ENCODE results near the gene CYB5RL. TPM values are rescaled to one million over a fixed set of nuclear protein-coding genes. Genes with fewer than 3 reads are reported as not detected.

The CYB5RL gene
- total and polyA plus RNA-seq, 8 donors = 1.2 to 10.7 (median 2.9) TPM

DNA sequence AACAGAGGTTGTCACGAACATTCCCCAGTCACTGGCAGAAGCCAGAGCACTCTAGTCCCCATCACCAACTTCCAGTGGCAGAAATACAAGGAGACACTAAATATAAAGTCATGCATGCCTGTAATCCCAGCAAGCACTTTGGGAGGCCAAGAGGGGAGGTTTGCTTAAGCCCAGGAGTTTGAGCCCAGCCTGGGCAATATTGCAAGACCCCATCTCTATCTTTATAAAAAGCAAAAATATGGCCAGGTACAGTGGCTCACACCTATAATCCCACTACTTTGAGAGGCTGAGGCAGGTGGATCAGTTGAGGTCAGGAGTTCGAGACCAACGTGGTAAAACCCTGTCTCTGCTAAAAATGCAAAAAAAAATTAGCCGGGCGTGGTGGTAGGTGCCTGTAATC, 6.4 kb downstream of the CYB5RL start:
- intact Hi-C loops (cut with DNase I; ENCODE audit: low total_unique reads) = no loop called here
- Histone ChIP-seq H3K27ac (no peak overlapping the region), H3K9me3 (no peaks in the 10 kb centered on the region), H3K36me3 (peaks cover 17 to 77% (median 76%) of the 10 kb centered on the region in 4 donors), H3K4me1 (no peaks in the 10 kb centered on the region), H3K4me3 (no peak overlapping the region), H3K27me3 (no peaks in the 10 kb centered on the region)
- 91 to 94% (median 92%) methylated on average over 5 of the region's 5 CpGs for WGBS, 5 donors
- TF ChIP-seq, protein P1, sequence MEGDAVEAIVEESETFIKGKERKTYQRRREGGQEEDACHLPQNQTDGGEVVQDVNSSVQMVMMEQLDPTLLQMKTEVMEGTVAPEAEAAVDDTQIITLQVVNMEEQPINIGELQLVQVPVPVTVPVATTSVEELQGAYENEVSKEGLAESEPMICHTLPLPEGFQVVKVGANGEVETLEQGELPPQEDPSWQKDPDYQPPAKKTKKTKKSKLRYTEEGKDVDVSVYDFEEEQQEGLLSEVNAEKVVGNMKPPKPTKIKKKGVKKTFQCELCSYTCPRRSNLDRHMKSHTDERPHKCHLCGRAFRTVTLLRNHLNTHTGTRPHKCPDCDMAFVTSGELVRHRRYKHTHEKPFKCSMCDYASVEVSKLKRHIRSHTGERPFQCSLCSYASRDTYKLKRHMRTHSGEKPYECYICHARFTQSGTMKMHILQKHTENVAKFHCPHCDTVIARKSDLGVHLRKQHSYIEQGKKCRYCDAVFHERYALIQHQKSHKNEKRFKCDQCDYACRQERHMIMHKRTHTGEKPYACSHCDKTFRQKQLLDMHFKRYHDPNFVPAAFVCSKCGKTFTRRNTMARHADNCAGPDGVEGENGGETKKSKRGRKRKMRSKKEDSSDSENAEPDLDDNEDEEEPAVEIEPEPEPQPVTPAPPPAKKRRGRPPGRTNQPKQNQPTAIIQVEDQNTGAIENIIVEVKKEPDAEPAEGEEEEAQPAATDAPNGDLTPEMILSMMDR (IDR thresholded peaks at IDR 0.05) = no peak
- TF ChIP-seq EP300 (IDR thresholded peaks at IDR 0.05) (no peak), POLR2A (IDR thresholded peaks at IDR 0.05) (no peak), POLR2AphosphoS5 (IDR thresholded peaks at IDR 0.05) (no peak)
- DNase-seq = no peak

DNA sequence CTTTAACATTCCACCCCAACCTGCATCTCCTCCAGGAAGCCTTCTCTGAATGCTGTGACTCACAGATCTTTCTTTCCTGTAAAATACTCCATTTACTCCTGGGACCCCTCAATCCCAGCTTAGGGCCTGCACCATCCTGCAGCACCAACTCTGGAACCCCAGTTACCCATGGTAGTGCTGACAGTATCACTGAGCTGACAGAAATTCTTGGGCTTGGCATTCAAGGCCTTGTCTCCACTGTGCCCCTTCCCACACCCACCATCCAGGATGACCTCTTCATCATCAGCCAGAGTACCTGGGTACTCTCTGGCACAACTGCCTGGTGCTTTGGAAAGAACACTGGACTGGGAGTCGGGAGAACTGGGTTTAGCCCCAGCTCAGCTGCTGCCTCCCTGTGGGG, 8.3 kb downstream of the CYB5RL start:
- H3K4me3 ChIP-seq = no peak overlapping the region
- no peaks in the 10 kb centered on the region for H3K27me3 ChIP-seq
- intact Hi-C loops (cut with DNase I; ENCODE audit: low total_unique reads) = no loop called here
- no peaks in the 10 kb centered on the region for H3K9me3 ChIP-seq
- no peaks in the 10 kb centered on the region for H3K4me1 ChIP-seq
- TF ChIP-seq POLR2A (IDR thresholded peaks at IDR 0.05) (no peak), EP300 (IDR thresholded peaks at IDR 0.05) (no peak), POLR2AphosphoS5 (IDR thresholded peaks at IDR 0.05) (no peak)
- TF ChIP-seq, protein P1 (IDR thresholded peaks at IDR 0.05) = no peak
- 0 to 100% (median 100%) methylated on average over 1 of the region's 1 CpG for WGBS, 5 donors
- no peak overlapping the region for H3K27ac ChIP-seq
- no peak for DNase-seq
- peaks cover 17 to 95% (median 94%) of the 10 kb centered on the region in 4 donors for H3K36me3 ChIP-seq

DNA sequence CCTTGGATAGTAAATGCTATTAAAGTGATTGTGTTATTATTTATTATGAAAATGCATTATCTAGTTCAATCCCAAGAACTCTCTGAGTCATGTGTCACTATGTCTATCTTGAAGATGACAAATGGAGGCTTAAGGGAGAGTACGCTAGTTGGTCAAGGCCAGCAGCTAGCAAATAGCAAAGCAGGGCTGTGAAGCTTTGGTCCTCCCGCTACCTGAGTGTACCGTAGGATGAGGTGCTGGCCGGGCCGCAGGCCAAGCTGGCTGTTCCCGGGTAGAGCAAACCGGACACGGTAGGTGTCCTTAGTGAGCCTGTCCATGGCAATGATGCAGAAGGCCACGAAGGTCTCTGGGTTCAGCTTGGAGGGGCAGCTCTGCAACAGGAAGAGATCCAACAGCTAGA, 9.3 kb downstream of the CYB5RL start:
- WGBS, 5 donors = 84 to 97% (median 93%) methylated on average over 8 to 9 of the region's 9 CpGs
- intact Hi-C loops (cut with DNase I; ENCODE audit: low total_unique reads) = no loop called here
- H3K36me3 ChIP-seq = peaks cover 14 to 98% (median 90%) of the 10 kb centered on the region in 4 donors

DNA sequence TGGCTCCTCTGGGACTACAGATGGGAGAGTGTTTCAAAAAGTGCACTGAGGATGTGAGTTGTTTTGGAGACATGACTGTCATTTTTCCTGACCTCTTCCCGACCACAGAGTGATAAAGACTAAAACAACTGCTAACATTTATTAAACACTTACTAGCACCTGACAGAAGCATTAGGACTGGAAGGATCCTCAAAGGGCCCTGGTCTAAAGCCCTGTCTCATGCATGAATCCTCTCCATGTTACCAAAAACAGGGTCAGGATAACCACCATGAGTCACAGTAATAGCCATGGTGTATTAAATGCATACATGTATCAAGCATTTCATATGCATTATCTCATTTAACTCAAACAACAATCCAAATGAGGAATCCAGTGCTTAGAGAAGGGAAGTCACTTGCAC, 11.5 kb downstream of the CYB5RL start:
- Histone ChIP-seq H3K27ac (no peak overlapping the region), H3K4me1 (no peaks in the 10 kb centered on the region), H3K27me3 (no peaks in the 10 kb centered on the region), H3K4me3 (no peak overlapping the region), H3K36me3 (peaks cover 9 to 86% (median 68%) of the 10 kb centered on the region in 4 donors), H3K9me3 (no peaks in the 10 kb centered on the region)
- no peak for TF ChIP-seq EP300 (IDR thresholded peaks at IDR 0.05)
- no peak for DNase-seq
- intact Hi-C loops (cut with DNase I; ENCODE audit: low total_unique reads) = no loop called here
- WGBS, 5 donors = 84 to 94% (median 90%) methylated on average over 1 of the region's 1 CpG

More for the DNA sequence above, 9.3 kb downstream of the CYB5RL start:
- H3K4me1 ChIP-seq = no peaks in the 10 kb centered on the region
- H3K27me3 ChIP-seq = no peaks in the 10 kb centered on the region
- no peak overlapping the region for H3K4me3 ChIP-seq
- H3K27ac ChIP-seq = no peak overlapping the region
- DNase-seq = no peak
- TF ChIP-seq, protein P1 (IDR thresholded peaks at IDR 0.05) = no peak
- no peak for TF ChIP-seq EP300 (IDR thresholded peaks at IDR 0.05)
- no peak for TF ChIP-seq POLR2A (IDR thresholded peaks at IDR 0.05)
- no peak for TF ChIP-seq POLR2AphosphoS5 (IDR thresholded peaks at IDR 0.05)
- no peaks in the 10 kb centered on the region for H3K9me3 ChIP-seq

DNA sequence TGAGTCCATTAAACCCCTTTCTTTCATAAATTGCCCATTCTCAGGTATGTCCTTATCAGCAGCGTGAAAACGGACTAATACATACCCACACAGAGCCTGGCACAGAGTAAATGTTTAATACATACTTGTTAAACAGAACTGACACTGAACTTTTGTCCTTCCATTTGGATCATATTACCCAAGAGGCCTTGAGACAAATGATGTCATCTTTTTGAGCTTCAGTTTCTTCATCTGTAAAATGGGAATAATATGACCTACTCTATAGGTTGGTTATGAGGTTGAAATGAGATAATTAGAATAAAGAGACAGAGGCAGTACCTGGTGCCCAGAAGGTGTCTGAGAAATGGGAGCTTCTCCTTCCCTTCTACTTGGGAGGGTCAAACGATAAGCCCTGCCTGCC, 13.8 kb downstream of the CYB5RL start:
- Histone ChIP-seq H3K27me3 (no peaks in the 10 kb centered on the region), H3K4me1 (no peaks in the 10 kb centered on the region), H3K36me3 (peaks cover 9 to 82% (median 48%) of the 10 kb centered on the region in 4 donors), H3K9me3 (no peaks in the 10 kb centered on the region), H3K4me3 (no peak overlapping the region), H3K27ac (no peak overlapping the region)
- TF ChIP-seq POLR2AphosphoS5 (IDR thresholded peaks at IDR 0.05) (no peak), EP300 (IDR thresholded peaks at IDR 0.05) (no peak)
- 74 to 89% (median 87%) methylated on average over 3 of the region's 3 CpGs for WGBS, 5 donors
- DNase-seq = no peak
- intact Hi-C loops (cut with DNase I; ENCODE audit: low total_unique reads) = no loop called here

All from stomach (tissue), 9 donors.